HEK293T (cell line): Measurements from ENCODE around the gene PITPNM3.

Experiments
- CTCF ChIA-PET: fragments of 350-600 bp; formaldehyde crosslinking; extraction: SDS; loops from one replicate; lab custom pipeline; 2021; ENCODE audit warnings: antibody characterized with exemption, inconsistent platforms; lab: Yijun Ruan, JAX
- POLR2A ChIA-PET: fragments of 350-600 bp; formaldehyde crosslinking; extraction: SDS; loops from one replicate; lab custom pipeline; 2020; ENCODE audit warnings: antibody characterized with exemption, inconsistent platforms; lab: Yijun Ruan, JAX
- DNase-seq: peaks from one replicate; pipeline ENCODE4 v3.0.0; 2012; ENCODE audit warnings: mixed read lengths; ENCODE audit errors: extremely low spot score
- ARNT ChIP-seq: fragments of 450-650 bp; IDR thresholded peaks from 2 replicates; pipeline ENCODE4 v1.6.1; 2017; ENCODE audit warnings: mild to moderate bottlenecking
- BHLHE40 ChIP-seq: fragments of 450-650 bp; IDR thresholded peaks from 2 replicates; pipeline ENCODE4 v1.6.1; 2016; ENCODE audit warnings: mild to moderate bottlenecking, moderate library complexity, borderline replicate concordance
- CTBP1 ChIP-seq: fragments of 450-650 bp; IDR thresholded peaks from 2 replicates; pipeline ENCODE4 v1.6.1; 2016; ENCODE audit warnings: borderline replicate concordance
- ELF4 ChIP-seq: fragments of 450-650 bp; IDR thresholded peaks from 2 replicates; pipeline ENCODE4 v1.6.1; 2017; ENCODE audit warnings: antibody characterized with exemption
- FOXA1 ChIP-seq: fragments of 450-650 bp; IDR thresholded peaks from 2 replicates; pipeline ENCODE4 v1.6.1; 2016; ENCODE audit warnings: mild to moderate bottlenecking
- FOXK2 ChIP-seq: fragments of 450-650 bp; IDR thresholded peaks from 2 replicates; pipeline ENCODE4 v1.6.1; 2016; ENCODE audit warnings: mild to moderate bottlenecking
- FOXM1 ChIP-seq: fragments of 450-650 bp; IDR thresholded peaks from 2 replicates; pipeline ENCODE4 v1.6.1; 2017; ENCODE audit warnings: mild to moderate bottlenecking, borderline replicate concordance
- HDGF ChIP-seq: fragments of 450-650 bp; IDR thresholded peaks from 2 replicates; pipeline ENCODE4 v1.6.1; 2017; ENCODE audit warnings: antibody characterized with exemption, borderline replicate concordance
- L3MBTL2 ChIP-seq: fragments of 450-650 bp; conservative IDR thresholded peaks from 2 replicates; pipeline ENCODE4 v1.6.1; 2016; ENCODE audit warnings: mild to moderate bottlenecking
- LEF1 ChIP-seq: fragments of 450-650 bp; IDR thresholded peaks from 2 replicates; pipeline ENCODE4 v1.6.1; 2017; ENCODE audit warnings: mild to moderate bottlenecking, borderline replicate concordance
- NFRKB ChIP-seq: fragments of 450-650 bp; IDR thresholded peaks from 2 replicates; pipeline ENCODE4 v1.6.1; 2016; ENCODE audit warnings: mild to moderate bottlenecking, moderate library complexity
- SP1 ChIP-seq: fragments of 450-650 bp; IDR thresholded peaks from 2 replicates; pipeline ENCODE4 v1.6.1; 2017
- SUZ12 ChIP-seq: fragments of 450-650 bp; IDR thresholded peaks from 2 replicates; pipeline ENCODE4 v1.6.1; 2016; ENCODE audit warnings: mild to moderate bottlenecking
- TARDBP ChIP-seq: fragments of 450-650 bp; IDR thresholded peaks from 2 replicates; pipeline ENCODE4 v1.6.1; 2016
- ZNF384 ChIP-seq: fragments of 450-650 bp; IDR thresholded peaks from 2 replicates; pipeline ENCODE4 v1.6.1; 2016
- TF ChIP-seq, protein P1 (sequence below): fragments of 450-650 bp; IDR thresholded peaks from 2 replicates; pipeline ENCODE4 v1.6.1; 2016

Gene PITPNM3

DNA sequence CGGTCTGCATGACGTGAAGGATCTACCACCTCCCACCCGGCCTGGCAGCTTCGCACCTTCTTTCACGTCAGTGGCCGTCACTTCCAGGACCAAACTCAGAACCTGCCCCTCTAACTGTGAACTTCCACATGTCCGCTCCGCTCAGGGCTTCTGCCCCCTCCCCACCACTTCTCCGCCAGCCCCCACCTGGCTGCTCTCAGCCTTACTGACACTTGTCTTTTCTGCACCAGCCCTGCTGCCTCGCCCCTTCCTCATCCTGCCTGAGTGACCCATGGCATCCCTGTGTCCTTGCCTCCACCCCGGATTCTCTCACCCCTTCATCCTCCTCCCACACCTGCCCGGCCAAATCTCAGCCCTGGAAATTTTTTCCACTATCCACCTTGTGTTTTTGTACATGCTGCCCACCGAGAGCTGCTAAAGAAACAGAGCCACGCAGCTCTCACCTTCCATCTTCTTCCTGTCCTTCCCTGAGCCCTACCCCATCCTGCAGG is 97.8 kb downstream of the PITPNM3 start:
- no peak for DNase-seq
- no peak for TF ChIP-seq ELF4
- TF ChIP-seq HDGF = no peak
- TF ChIP-seq FOXA1 = no peak
- TF ChIP-seq SUZ12 = no peak
- TF ChIP-seq TARDBP = no peak
- no peak for TF ChIP-seq SP1
- TF ChIP-seq ARNT = no peak
- TF ChIP-seq NFRKB = no peak
- TF ChIP-seq FOXM1 = no peak
- no peak for TF ChIP-seq LEF1
- TF ChIP-seq BHLHE40 = no peak
- TF ChIP-seq L3MBTL2 = no peak
- TF ChIP-seq, protein P1, sequence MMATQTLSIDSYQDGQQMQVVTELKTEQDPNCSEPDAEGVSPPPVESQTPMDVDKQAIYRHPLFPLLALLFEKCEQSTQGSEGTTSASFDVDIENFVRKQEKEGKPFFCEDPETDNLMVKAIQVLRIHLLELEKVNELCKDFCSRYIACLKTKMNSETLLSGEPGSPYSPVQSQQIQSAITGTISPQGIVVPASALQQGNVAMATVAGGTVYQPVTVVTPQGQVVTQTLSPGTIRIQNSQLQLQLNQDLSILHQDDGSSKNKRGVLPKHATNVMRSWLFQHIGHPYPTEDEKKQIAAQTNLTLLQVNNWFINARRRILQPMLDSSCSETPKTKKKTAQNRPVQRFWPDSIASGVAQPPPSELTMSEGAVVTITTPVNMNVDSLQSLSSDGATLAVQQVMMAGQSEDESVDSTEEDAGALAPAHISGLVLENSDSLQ = no peak
- TF ChIP-seq FOXK2 = no peak
- TF ChIP-seq CTBP1 = no peak
- no peak for TF ChIP-seq ZNF384
- ChIA-PET POLR2A (no interaction called here), CTCF (interaction anchor here (1.3 kb wide), 1 partner anchor 14 kb away, joined by 5 read pairs; no protein-coding TSS in a partner anchor)

DNA sequence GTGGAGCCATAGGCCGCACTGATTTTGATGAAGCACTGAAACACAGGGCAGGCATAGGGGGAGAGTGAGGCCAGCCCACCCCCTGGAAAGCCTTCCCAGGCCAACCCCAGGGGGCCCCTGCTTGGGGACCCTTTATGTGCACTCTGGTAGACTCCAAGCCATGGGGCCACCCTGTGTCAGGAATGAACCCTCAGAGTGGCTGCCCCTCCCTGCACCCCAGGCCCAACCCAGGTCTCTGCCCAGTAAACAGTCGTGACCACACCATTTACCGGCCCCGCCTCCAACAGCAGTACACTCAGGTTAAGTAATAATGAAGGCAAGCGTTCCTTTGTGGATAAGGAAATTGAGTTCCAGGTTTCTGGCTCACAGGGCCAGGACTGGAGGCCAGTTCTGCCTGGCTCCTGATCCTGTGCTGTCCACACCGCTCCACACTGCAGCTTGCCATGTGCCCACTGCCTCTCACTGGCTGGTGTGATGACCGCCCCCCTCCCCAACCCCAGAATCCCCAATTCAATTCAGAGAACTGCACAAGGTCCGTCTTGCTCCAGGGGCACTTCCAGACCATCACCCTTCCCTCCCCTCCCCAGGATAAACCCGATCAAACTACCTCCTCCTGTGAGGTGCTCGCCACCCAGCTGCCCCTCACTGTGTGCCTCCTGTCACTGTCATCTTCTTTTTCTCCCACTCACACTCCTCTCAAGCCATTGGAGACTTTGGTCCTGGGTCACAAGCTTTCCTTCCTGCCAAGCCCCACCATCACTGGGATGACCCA is 98.5 kb downstream of the PITPNM3 start:
- ChIA-PET POLR2A (no interaction called here), CTCF (interaction anchor here (1.3 kb wide), 1 partner anchor 14 kb away, joined by 5 read pairs; no protein-coding TSS in a partner anchor)
- TF ChIP-seq HDGF = no peak
- no peak for DNase-seq

DNA sequence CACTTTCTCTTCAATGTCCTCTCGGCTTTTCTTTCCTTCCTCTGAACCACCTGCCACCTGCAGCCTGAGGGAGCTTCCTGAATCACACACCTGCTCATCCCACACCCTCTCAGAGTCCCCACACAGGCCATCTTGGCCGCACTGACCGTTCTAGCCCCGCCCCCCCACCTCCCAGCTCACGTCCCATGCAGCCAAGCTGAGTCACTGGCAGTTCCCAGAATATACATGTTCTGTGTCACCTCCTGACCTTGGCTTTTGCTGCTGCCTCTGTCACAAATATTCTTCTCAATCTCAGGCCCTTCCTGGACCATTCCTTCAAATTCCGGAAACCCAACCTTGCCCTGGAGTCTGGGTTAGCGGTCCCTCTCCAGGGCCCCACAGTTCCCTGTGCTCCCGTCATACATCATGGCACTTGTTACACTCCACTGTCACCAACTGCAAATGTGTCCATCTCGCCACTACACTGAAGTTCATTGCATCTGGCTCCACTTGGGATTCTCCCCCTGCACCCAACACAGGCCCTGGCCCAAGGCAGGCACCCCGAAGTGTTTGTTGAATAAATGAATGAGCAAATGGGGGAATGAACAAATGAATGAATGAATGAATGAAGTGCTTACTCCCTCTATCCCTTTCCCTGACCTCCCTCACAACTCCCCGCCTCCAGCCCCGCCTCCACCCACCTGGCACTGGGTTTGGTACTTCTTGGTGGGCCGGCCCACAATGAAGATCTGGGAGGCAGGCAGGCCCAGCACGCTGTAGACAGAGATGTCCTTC is 99.3 kb downstream of the PITPNM3 start:
- no peak for DNase-seq
- ChIA-PET CTCF (no interaction called here), POLR2A (no interaction called here)
- no peak for TF ChIP-seq SP1
- no peak for TF ChIP-seq BHLHE40
- TF ChIP-seq FOXA1 = no peak
- TF ChIP-seq LEF1 = no peak
- TF ChIP-seq SUZ12 = no peak
- no peak for TF ChIP-seq NFRKB
- no peak for TF ChIP-seq FOXK2
- TF ChIP-seq ZNF384 = no peak
- TF ChIP-seq HDGF = no peak
- TF ChIP-seq TARDBP = no peak
- TF ChIP-seq CTBP1 = no peak
- TF ChIP-seq, protein P1 = no peak
- TF ChIP-seq L3MBTL2 = no peak
- no peak for TF ChIP-seq ARNT
- no peak for TF ChIP-seq ELF4

DNA sequence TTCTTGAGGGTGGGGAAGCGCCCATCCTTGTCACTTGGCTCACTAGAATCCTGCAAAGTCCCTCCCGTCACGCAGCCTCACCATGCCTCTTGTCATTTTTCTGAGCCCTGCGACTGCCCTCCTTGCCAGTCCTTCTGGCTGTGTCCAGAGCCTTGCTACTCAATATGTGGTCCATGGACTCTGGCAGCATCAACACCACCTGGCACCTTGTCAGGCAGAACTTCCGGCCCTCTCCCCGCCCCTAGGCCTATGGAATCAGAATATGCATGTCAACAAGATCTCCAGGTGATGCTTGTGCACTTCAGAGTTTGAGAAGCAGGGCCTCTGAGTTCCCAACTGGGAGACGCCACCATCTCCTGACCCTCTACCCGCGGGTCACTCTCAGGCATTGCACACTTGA is 100.0 kb downstream of the PITPNM3 start:
- ChIA-PET POLR2A (no interaction called here), CTCF (no interaction called here)
- DNase-seq = no peak
- TF ChIP-seq FOXM1 (no peak), LEF1 (no peak), NFRKB (no peak), FOXK2 (no peak), SP1 (no peak), ZNF384 (no peak), CTBP1 (no peak), ELF4 (no peak), FOXA1 (no peak)

DNA sequence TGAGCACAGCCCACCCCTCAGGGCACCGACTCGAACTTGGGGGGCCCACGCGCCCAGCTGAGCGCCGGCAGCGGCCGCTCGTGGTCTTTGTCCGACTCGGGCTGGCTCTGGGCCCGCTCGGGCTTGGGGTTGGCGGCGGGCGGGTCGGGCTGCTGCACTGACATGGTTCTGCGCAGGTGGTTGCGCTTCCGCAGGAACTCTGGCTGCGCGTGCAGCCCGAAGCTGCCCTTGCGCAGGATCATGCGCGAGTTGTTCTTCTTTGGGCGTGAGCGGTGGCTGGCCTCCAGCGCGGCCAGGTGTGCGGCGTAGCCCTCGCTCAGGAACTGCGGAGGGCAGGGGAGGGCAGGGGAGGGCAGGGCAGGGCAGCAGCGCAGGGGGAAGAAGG is 101.0 kb downstream of the PITPNM3 start:
- no peak for TF ChIP-seq FOXK2
- no peak for TF ChIP-seq ZNF384
- TF ChIP-seq L3MBTL2 = no peak
- TF ChIP-seq HDGF = no peak
- no peak for TF ChIP-seq FOXM1
- TF ChIP-seq, protein P1 = no peak
- no peak for TF ChIP-seq LEF1
- no peak for TF ChIP-seq NFRKB
- no peak for TF ChIP-seq CTBP1
- TF ChIP-seq FOXA1 = no peak
- TF ChIP-seq BHLHE40 = no peak
- TF ChIP-seq SP1 = no peak
- TF ChIP-seq SUZ12 = no peak
- no peak for TF ChIP-seq ELF4
- POLR2A ChIA-PET = no interaction called here
- no peak for DNase-seq
- CTCF ChIA-PET = no interaction called here
